PC-9 (cell line): ENCODE data around the gene SLC35D2.

Source experiments
- CTCF ChIP-seq: fragments of 200-600 bp; sonication (generic); conservative IDR thresholded peaks from 2 replicates; pipeline ENCODE4 v1.6.1; 2017; ENCODE audit warnings: mixed run types, antibody characterized with exemption, mild to moderate bottlenecking, moderate library complexity
- EZH2 ChIP-seq: fragments of 200-600 bp; sonication (generic); IDR thresholded peaks from 2 replicates; pipeline ENCODE4 v1.8.0; 2017; ENCODE audit warnings: antibody characterized with exemption, low read depth

DNA sequence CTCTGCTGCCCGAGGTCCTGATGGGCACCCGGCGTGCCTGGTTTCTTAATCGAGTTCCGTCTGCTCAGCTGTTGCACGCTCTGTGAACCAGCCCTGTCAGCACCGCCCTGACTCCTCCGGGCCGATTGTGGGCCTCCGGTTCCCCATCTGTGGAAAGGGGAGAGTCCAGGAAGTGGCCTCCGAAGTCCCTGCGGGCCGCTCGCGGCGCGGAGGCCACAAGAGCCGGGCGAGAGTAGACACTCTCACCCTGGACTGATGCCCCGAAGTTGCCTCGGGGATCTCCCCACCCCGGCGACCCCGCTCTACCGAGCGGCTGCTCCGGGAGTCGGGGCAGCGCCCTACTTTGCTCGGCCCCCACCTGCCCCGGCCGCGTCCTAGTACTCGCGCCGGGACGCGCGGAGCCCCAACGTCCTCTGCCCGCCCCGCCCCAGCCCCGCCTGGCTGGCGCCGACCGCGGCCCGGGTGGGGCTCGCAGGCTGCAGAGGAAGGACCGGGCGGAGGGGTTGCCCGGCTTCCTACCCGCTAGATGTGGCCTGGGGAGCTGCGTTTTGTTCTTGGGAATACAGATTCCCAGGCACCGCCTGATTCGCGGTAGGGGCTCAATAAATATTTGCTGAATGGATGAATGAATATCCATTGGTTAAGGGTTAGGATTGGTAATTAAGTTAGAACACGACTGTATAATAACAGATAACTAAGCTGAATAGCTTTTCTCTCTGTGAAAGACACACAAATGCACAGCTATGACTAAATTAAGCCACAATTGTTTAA, 35.6 kb upstream of the SLC35D2 start:
- no peak for TF ChIP-seq EZH2
- no peak for TF ChIP-seq CTCF
